ENCODE data around the gene CEMIP.

CEMIP gene

GRCh38 chr15:80778964-80779657 is at the start of gene CEMIP:
Gene CEMIP (plus strand): TSS chr15:80779370. CDS start chr15:80873880, 94,510 bp downstream.
- in situ Hi-C loops (cut with HindIII; ENCODE audit: low pct_unique_long_range_greater_than_20kb, low sequenced_read_pairs), result no loop called here
- DNase-seq (ENCODE audit: low read depth in 1 of 2, low spot score in 1 of 2), result peak; percentile 81 to 86
- TF ChIP-seq JUND (IDR thresholded peaks at IDR 0.05; ENCODE audit: low read depth), result no peak

GRCh38 chr15:80730387-80730786 is 48.8 kb upstream of the CEMIP start:
- no peak for TF ChIP-seq JUND (IDR thresholded peaks at IDR 0.05; ENCODE audit: low read depth)
- in situ Hi-C loops (cut with HindIII; ENCODE audit: low pct_unique_long_range_greater_than_20kb, low sequenced_read_pairs), result no loop called here
- DNase-seq (ENCODE audit: low read depth in 1 of 2, low spot score in 1 of 2), result no peak

GRCh38 chr15:80730926-80731325 is 48.2 kb upstream of the CEMIP start:
- in situ Hi-C loops (cut with HindIII; ENCODE audit: low pct_unique_long_range_greater_than_20kb, low sequenced_read_pairs), result no loop called here
- no peak for DNase-seq (ENCODE audit: low read depth in 1 of 2, low spot score in 1 of 2)
- no peak for TF ChIP-seq JUND (IDR thresholded peaks at IDR 0.05; ENCODE audit: low read depth)

GRCh38 chr15:80732167-80732566 is 47.0 kb upstream of the CEMIP start:
- DNase-seq (ENCODE audit: low read depth in 1 of 2, low spot score in 1 of 2), result no peak
- in situ Hi-C loops (cut with HindIII; ENCODE audit: low pct_unique_long_range_greater_than_20kb, low sequenced_read_pairs), result no loop called here
- TF ChIP-seq JUND (IDR thresholded peaks at IDR 0.05; ENCODE audit: low read depth), result no peak

GRCh38 chr15:80732818-80733217 is 46.4 kb upstream of the CEMIP start:
- in situ Hi-C loops (cut with HindIII; ENCODE audit: low pct_unique_long_range_greater_than_20kb, low sequenced_read_pairs), result no loop called here
- DNase-seq (ENCODE audit: low read depth in 1 of 2, low spot score in 1 of 2), result no peak
- TF ChIP-seq JUND (IDR thresholded peaks at IDR 0.05; ENCODE audit: low read depth), result no peak

GRCh38 chr15:80733460-80733859 is 45.7 kb upstream of the CEMIP start:
- TF ChIP-seq JUND (IDR thresholded peaks at IDR 0.05; ENCODE audit: low read depth), result no peak
- in situ Hi-C loops (cut with HindIII; ENCODE audit: low pct_unique_long_range_greater_than_20kb, low sequenced_read_pairs), result no loop called here
- no peak for DNase-seq (ENCODE audit: low read depth in 1 of 2, low spot score in 1 of 2)

GRCh38 chr15:80735344-80735743 is 43.8 kb upstream of the CEMIP start:
- in situ Hi-C loops (cut with HindIII; ENCODE audit: low pct_unique_long_range_greater_than_20kb, low sequenced_read_pairs), result no loop called here
- TF ChIP-seq JUND (IDR thresholded peaks at IDR 0.05; ENCODE audit: low read depth), result no peak
- DNase-seq (ENCODE audit: low read depth in 1 of 2, low spot score in 1 of 2), result no peak

GRCh38 chr15:80736560-80736959 is 42.6 kb upstream of the CEMIP start:
- in situ Hi-C loops (cut with HindIII; ENCODE audit: low pct_unique_long_range_greater_than_20kb, low sequenced_read_pairs), result no loop called here
- no peak for TF ChIP-seq JUND (IDR thresholded peaks at IDR 0.05; ENCODE audit: low read depth)
- DNase-seq (ENCODE audit: low read depth in 1 of 2, low spot score in 1 of 2), result no peak

- TF ChIP-seq JUND (IDR thresholded peaks at IDR 0.05; ENCODE audit: low read depth), result no peak
- in situ Hi-C loops (cut with HindIII; ENCODE audit: low pct_unique_long_range_greater_than_20kb, low sequenced_read_pairs), result no loop called here
- DNase-seq (ENCODE audit: low read depth in 1 of 2, low spot score in 1 of 2), result peak in 1 of 2 experiments; percentile 62
These were observed 39.3 kb upstream of the CEMIP start for GRCh38 chr15:80739919-80740318.

GRCh38 chr15:80742081-80742480 is 37.1 kb upstream of the CEMIP start:
- DNase-seq (ENCODE audit: low read depth in 1 of 2, low spot score in 1 of 2), result no peak
- TF ChIP-seq JUND (IDR thresholded peaks at IDR 0.05; ENCODE audit: low read depth), result no peak
- in situ Hi-C loops (cut with HindIII; ENCODE audit: low pct_unique_long_range_greater_than_20kb, low sequenced_read_pairs), result no loop called here

GRCh38 chr15:80743189-80743833 is 35.9 kb upstream of the CEMIP start:
- DNase-seq (ENCODE audit: low read depth in 1 of 2, low spot score in 1 of 2), result peak; percentile 51 to 90
- in situ Hi-C loops (cut with HindIII; ENCODE audit: low pct_unique_long_range_greater_than_20kb, low sequenced_read_pairs), result no loop called here
- peak; percentile 26; the same call in 1 of the 2 replicates for TF ChIP-seq JUND (IDR thresholded peaks at IDR 0.05; ENCODE audit: low read depth)

- TF ChIP-seq JUND (IDR thresholded peaks at IDR 0.05; ENCODE audit: low read depth), result no peak
- DNase-seq (ENCODE audit: low read depth in 1 of 2, low spot score in 1 of 2), result no peak
- in situ Hi-C loops (cut with HindIII; ENCODE audit: low pct_unique_long_range_greater_than_20kb, low sequenced_read_pairs), result no loop called here
These were observed 34.8 kb upstream of the CEMIP start for GRCh38 chr15:80744415-80744814.

- no peak for DNase-seq (ENCODE audit: low read depth in 1 of 2, low spot score in 1 of 2)
- TF ChIP-seq JUND (IDR thresholded peaks at IDR 0.05; ENCODE audit: low read depth), result no peak
- in situ Hi-C loops (cut with HindIII; ENCODE audit: low pct_unique_long_range_greater_than_20kb, low sequenced_read_pairs), result no loop called here
These were observed 34.3 kb upstream of the CEMIP start for GRCh38 chr15:80744826-80745225.

All from T47D (cell line).